HCT116 (cell line): ENCODE results near the gene CLCN3. TPM values are rescaled to one million over a fixed set of nuclear protein-coding genes. Genes with fewer than 3 reads are reported as not detected.

Experiments
- ATAC-seq: fragments of 200-7000 bp; cut with Tn5 transposase; 2 replicates; pipeline ENCODE4 v1.9.1; 2020; ENCODE audit warnings: mild to moderate bottlenecking, moderate library complexity
- BruUV-seq: library from RNA; stranded (reverse); fragments of 400-500 nt; replicated peaks from 2 replicates; lab custom pipeline; 2021; lab: Mats Ljungman, UMichigan
- CTCF ChIA-PET: fragments of 300-600 bp; sonication (Branson Sonifier 250); formaldehyde crosslinking; loops from one replicate; lab custom pipeline; 2021; ENCODE audit warnings: antibody characterized with exemption; lab: Charles Lee
- POLR2A ChIA-PET: fragments of 300-600, 350-600 bp; sonication (Branson Sonifier 250); formaldehyde crosslinking; loops from one replicate; lab custom pipeline; 2021; ENCODE audit warnings: antibody characterized with exemption; lab: Charles Lee
- RAD21 ChIA-PET, 2 experiments: fragments of 300-600 bp; sonication (Branson Sonifier 250); formaldehyde crosslinking; loops; one replicate each; lab custom pipeline; 2023; ENCODE audit warnings: low total read pairs in 2 of 2; ENCODE audit not compliant: uncharacterized antibody in 2 of 2, unreplicated experiment in 2 of 2, low non-redundant PET in 1 of 2; lab: Charles Lee
- DNase-seq: peaks from one replicate; pipeline ENCODE4 v3.0.0-alpha.2; 2010; ENCODE audit warnings: low read depth, low spot score
- H2AFZ ChIP-seq: fragments of 200-600 bp; shearing (Covaris generic), sonication (generic); 2 replicates; pipeline ENCODE4 v1.6.1; 2017; ENCODE audit warnings: low read depth, mixed run types, mixed read lengths, antibody characterized with exemption, low read length; ENCODE audit not compliant: poor library complexity, severe bottlenecking
- H3K27ac ChIP-seq: 2 replicates; pipeline ENCODE4 v1.5.1; 2012; ENCODE audit warnings: low read depth, low read length
- H3K27me3 ChIP-seq: fragments of 200-600 bp; sonication (generic); 2 replicates; pipeline ENCODE4 v1.6.1; 2016; ENCODE audit warnings: mixed run types, low read length, mixed read lengths; ENCODE audit not compliant: insufficient read depth
- H3K36me3 ChIP-seq, 2 experiments: fragments of 200-500 bp in 1 of 2; fragments of 200-600 bp in 1 of 2; sonication (Bioruptor generic) in 1 of 2; sonication (generic) in 1 of 2; 2 replicates each; pipeline versions ENCODE4 v1.5.1 to v1.6.1; 2014 to 2016; ENCODE audit warnings: low read length in 2 of 2, inconsistent platforms in 1 of 2, mixed read lengths in 1 of 2, mixed run types in 1 of 2; ENCODE audit not compliant: insufficient read depth in 2 of 2, control insufficient read depth in 1 of 2
- H3K4me1 ChIP-seq, 2 experiments: fragments of 200-600 bp in 1 of 2; sonication (generic) in 1 of 2; 2 replicates each; pipeline versions ENCODE4 v1.5.1 to v1.6.1; 2012 to 2017; ENCODE audit warnings: low read length in 2 of 2, inconsistent platforms in 1 of 2, mild to moderate bottlenecking in 1 of 2, mixed read lengths in 1 of 2, mixed run types in 1 of 2, moderate library complexity in 1 of 2; ENCODE audit not compliant: insufficient read depth in 2 of 2, control insufficient read depth in 1 of 2
- H3K4me2 ChIP-seq: fragments of 200-600 bp; sonication (generic); 2 replicates; pipeline ENCODE4 v1.6.1; 2017; ENCODE audit warnings: mixed run types, low read length, mixed read lengths
- H3K4me3 ChIP-seq, 2 experiments: fragments of 200-600 bp in 1 of 2; sonication (generic) in 1 of 2; replicated peaks in 1 of 2; 2 replicates each; pipeline ENCODE4 v1.5.1; 2011 to 2016; ENCODE audit warnings: low read length in 2 of 2, control low read depth in 1 of 2, low read depth in 1 of 2, mild to moderate bottlenecking in 1 of 2, mixed read lengths in 1 of 2, mixed run types in 1 of 2
- H3K79me2 ChIP-seq: fragments of 200-600 bp; sonication (generic); 2 replicates; pipeline ENCODE4 v1.6.1; 2017; ENCODE audit warnings: mild to moderate bottlenecking, mixed run types, low read length, moderate library complexity, mixed read lengths; ENCODE audit not compliant: insufficient read depth
- H3K9ac ChIP-seq: fragments of 200-600 bp; sonication (generic); 2 replicates; pipeline ENCODE4 v1.6.1; 2016; ENCODE audit warnings: low read length, mixed read lengths
- H3K9me2 ChIP-seq: fragments of 200-600 bp; sonication (generic), shearing (Covaris generic); 2 replicates; pipeline ENCODE4 v1.6.1; 2017; ENCODE audit warnings: mixed run types, mild to moderate bottlenecking, moderate library complexity; ENCODE audit not compliant: insufficient read depth
- H3K9me3 ChIP-seq, 2 experiments: fragments of 200-500 bp in 1 of 2; fragments of 200-600 bp in 1 of 2; sonication (Bioruptor generic) in 1 of 2; sonication (generic) in 1 of 2; 2 replicates each; pipeline ENCODE4 v1.6.1; 2014 to 2017; ENCODE audit warnings: low read length in 2 of 2, mixed read lengths in 2 of 2, inconsistent platforms in 1 of 2, low read depth in 1 of 2, mild to moderate bottlenecking in 1 of 2, mixed run types in 1 of 2, moderate library complexity in 1 of 2; ENCODE audit not compliant: control insufficient read depth in 1 of 2, insufficient read depth in 1 of 2
- H4K20me1 ChIP-seq: fragments of 200-600 bp; sonication (generic), shearing (Covaris generic); 2 replicates; pipeline ENCODE4 v1.6.1; 2017; ENCODE audit warnings: mixed run types, mild to moderate bottlenecking, moderate library complexity; ENCODE audit not compliant: insufficient read depth
- CBX3 ChIP-seq: IDR thresholded peaks from 2 replicates; pipeline ENCODE4 v1.6.1; 2012; ENCODE audit warnings: low read depth
- CEBPB ChIP-seq: IDR thresholded peaks from 2 replicates; pipeline ENCODE4 v1.6.1; 2012; ENCODE audit warnings: low read depth
- ELF1 ChIP-seq: IDR thresholded peaks from 2 replicates; pipeline ENCODE4 v1.6.1; 2012; ENCODE audit warnings: low read depth, borderline replicate concordance
- EZH2 ChIP-seq: fragments of 200-600 bp; sonication (generic); IDR thresholded peaks from 2 replicates; pipeline ENCODE4 v1.6.1; 2017; ENCODE audit warnings: antibody characterized with exemption, mixed run types
- EZH2phosphoT487 ChIP-seq: fragments of 200-600 bp; IDR thresholded peaks from 2 replicates; pipeline ENCODE4 v1.6.1; 2018; ENCODE audit warnings: antibody characterized with exemption, borderline replicate concordance
- FOSL1 ChIP-seq: IDR thresholded peaks from 2 replicates; pipeline ENCODE4 v1.6.1; 2012; ENCODE audit warnings: low read depth
- POLR2A ChIP-seq: IDR thresholded peaks from 2 replicates; pipeline ENCODE4 v1.7.0; 2011; ENCODE audit warnings: borderline replicate concordance; ENCODE audit not compliant: insufficient read depth, insufficient read length; ENCODE audit errors: extremely low read depth
- POLR2AphosphoS5 ChIP-seq: IDR thresholded peaks from 2 replicates; pipeline ENCODE4 v1.6.1; 2011; ENCODE audit warnings: mild to moderate bottlenecking, low read depth, low read length, moderate library complexity
- RAD21 ChIP-seq: IDR thresholded peaks from 2 replicates; pipeline ENCODE4 v1.6.1; 2012; ENCODE audit warnings: low read depth, mild to moderate bottlenecking
- SP1 ChIP-seq: IDR thresholded peaks from 2 replicates; pipeline ENCODE4 v1.6.1; 2012; ENCODE audit warnings: low read depth
- SRF ChIP-seq: IDR thresholded peaks from 2 replicates; pipeline ENCODE4 v1.6.1; 2012; ENCODE audit warnings: low read depth
- YY1 ChIP-seq: IDR thresholded peaks from 2 replicates; pipeline ENCODE4 v1.6.1; 2011; ENCODE audit warnings: low read length, low read depth, moderate library complexity, mild to moderate bottlenecking; ENCODE audit not compliant: insufficient replicate concordance; ENCODE audit errors: extremely low read depth
- ZFX ChIP-seq: fragments of 450-650 bp; IDR thresholded peaks from 2 replicates; pipeline ENCODE4 v1.6.1; 2017
- ZNF274 ChIP-seq: fragments of 200-500 bp; sonication (Bioruptor generic); IDR thresholded peaks from 2 replicates; pipeline ENCODE4 v1.6.1; 2014; ENCODE audit warnings: mild to moderate bottlenecking, low read depth, low read length, inconsistent platforms
- intact Hi-C: fragments of 100-400 bp; cut with micrococcal nuclease; formaldehyde crosslinking; loops from 2 replicates; pipeline ENCODE4 v1.10.0; 2022
- total RNA-seq: library from RNA; stranded (reverse); gene quantifications from one replicate; pipeline ENCODE4 v1.2.1, GENCODE V29; 2021; ENCODE audit not compliant: unreplicated experiment
- TF ChIP-seq, protein P1 (sequence below): IDR thresholded peaks from 2 replicates; pipeline ENCODE4 v1.6.1; 2011; ENCODE audit warnings: mild to moderate bottlenecking, low read length, moderate library complexity; ENCODE audit not compliant: insufficient replicate concordance; ENCODE audit errors: extremely low read depth
- TF ChIP-seq, protein P2 (sequence below): IDR thresholded peaks from 2 replicates; pipeline ENCODE4 v1.6.1; 2012; ENCODE audit warnings: low read depth
- TF ChIP-seq, protein P3 (sequence below): IDR thresholded peaks from 2 replicates; pipeline ENCODE4 v1.6.1; 2012

CLCN3 gene
- total RNA-seq, 1 experiment from 2014 or later, result 60.4 TPM

DNA sequence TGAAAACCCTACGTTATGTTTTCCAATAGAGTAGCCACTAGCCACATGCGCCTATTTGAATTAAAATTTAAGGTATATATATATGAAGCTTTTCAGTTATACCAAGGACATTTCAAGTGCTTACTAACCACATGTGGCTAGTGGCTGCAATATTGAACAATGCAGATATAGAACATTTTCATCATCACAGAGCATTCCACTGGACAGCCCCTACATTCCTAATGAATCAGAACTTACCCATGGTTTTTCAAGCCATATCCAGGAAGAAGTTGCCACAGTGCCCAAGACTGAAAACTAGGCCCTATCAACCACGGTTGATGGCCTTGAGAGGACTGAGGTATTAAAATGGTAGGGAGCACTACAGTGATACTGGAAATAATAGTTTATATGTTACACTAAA is 37.7 kb upstream of the CLCN3 start:
- no peaks in the 10 kb centered on the region for H3K4me1 ChIP-seq
- no peaks in the 10 kb centered on the region for H4K20me1 ChIP-seq
- no peak overlapping the region for H2AFZ ChIP-seq
- intact Hi-C loops, result no loop called here
- TF ChIP-seq EZH2 (no peak), ZFX (no peak), YY1 (no peak), FOSL1 (no peak)
- no peak overlapping the region for H3K4me2 ChIP-seq
- RAD21 ChIA-PET, result no interaction called here
- H3K9ac ChIP-seq, result no peak overlapping the region
- CTCF ChIA-PET, result no interaction called here
- H3K4me3 ChIP-seq, result no peak overlapping the region
- no peaks in the 10 kb centered on the region for H3K27me3 ChIP-seq
- no peak overlapping the region for H3K27ac ChIP-seq
- no peaks in the 10 kb centered on the region for H3K9me2 ChIP-seq
- no peaks in the 10 kb centered on the region for H3K36me3 ChIP-seq
- no peaks in the 10 kb centered on the region for H3K9me3 ChIP-seq
- BruUV-seq, result no TSS peak
- DNase-seq, result no peak
- ATAC-seq, result no peak
- no peaks in the 10 kb centered on the region for H3K79me2 ChIP-seq
- POLR2A ChIA-PET, result no interaction called here

DNA sequence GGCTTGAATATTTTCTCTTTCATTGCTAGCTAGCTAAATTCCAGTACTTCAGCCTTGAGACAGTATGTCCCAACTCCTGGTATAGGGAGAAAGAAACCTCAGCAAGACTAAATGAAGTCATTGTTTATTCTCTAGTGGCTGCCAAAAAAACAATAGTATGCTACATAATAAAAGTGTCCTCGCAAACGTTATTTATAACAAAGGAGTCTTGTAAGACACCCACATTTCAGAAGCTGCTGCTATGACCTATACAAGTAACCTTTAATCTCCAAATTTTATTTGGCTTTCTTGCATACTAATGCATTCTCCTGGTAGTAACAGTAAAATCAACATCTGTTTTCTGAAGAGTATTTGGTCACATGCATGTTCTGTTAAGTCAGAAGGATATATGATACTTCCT is 36.8 kb upstream of the CLCN3 start:
- Histone ChIP-seq H3K9me3 (no peaks in the 10 kb centered on the region), H3K4me3 (no peak overlapping the region), H3K9me2 (no peaks in the 10 kb centered on the region), H3K9ac (no peak overlapping the region), H3K27ac (no peak overlapping the region), H3K36me3 (no peaks in the 10 kb centered on the region), H2AFZ (no peak overlapping the region), H3K27me3 (no peaks in the 10 kb centered on the region), H3K79me2 (no peaks in the 10 kb centered on the region), H3K4me1 (no peaks in the 10 kb centered on the region), H4K20me1 (no peaks in the 10 kb centered on the region), H3K4me2 (no peak overlapping the region)
- TF ChIP-seq, protein P1, sequence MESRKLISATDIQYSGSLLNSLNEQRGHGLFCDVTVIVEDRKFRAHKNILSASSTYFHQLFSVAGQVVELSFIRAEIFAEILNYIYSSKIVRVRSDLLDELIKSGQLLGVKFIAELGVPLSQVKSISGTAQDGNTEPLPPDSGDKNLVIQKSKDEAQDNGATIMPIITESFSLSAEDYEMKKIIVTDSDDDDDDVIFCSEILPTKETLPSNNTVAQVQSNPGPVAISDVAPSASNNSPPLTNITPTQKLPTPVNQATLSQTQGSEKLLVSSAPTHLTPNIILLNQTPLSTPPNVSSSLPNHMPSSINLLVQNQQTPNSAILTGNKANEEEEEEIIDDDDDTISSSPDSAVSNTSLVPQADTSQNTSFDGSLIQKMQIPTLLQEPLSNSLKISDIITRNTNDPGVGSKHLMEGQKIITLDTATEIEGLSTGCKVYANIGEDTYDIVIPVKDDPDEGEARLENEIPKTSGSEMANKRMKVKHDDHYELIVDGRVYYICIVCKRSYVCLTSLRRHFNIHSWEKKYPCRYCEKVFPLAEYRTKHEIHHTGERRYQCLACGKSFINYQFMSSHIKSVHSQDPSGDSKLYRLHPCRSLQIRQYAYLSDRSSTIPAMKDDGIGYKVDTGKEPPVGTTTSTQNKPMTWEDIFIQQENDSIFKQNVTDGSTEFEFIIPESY, result no peak
- TF ChIP-seq CEBPB (no peak), POLR2A (no peak), RAD21 (no peak), EZH2phosphoT487 (no peak), ZNF274 (no peak), SRF (no peak), SP1 (no peak), EZH2 (no peak), ELF1 (no peak), POLR2AphosphoS5 (no peak), FOSL1 (no peak), YY1 (no peak), CBX3 (no peak), ZFX (no peak)
- TF ChIP-seq, protein P2, sequence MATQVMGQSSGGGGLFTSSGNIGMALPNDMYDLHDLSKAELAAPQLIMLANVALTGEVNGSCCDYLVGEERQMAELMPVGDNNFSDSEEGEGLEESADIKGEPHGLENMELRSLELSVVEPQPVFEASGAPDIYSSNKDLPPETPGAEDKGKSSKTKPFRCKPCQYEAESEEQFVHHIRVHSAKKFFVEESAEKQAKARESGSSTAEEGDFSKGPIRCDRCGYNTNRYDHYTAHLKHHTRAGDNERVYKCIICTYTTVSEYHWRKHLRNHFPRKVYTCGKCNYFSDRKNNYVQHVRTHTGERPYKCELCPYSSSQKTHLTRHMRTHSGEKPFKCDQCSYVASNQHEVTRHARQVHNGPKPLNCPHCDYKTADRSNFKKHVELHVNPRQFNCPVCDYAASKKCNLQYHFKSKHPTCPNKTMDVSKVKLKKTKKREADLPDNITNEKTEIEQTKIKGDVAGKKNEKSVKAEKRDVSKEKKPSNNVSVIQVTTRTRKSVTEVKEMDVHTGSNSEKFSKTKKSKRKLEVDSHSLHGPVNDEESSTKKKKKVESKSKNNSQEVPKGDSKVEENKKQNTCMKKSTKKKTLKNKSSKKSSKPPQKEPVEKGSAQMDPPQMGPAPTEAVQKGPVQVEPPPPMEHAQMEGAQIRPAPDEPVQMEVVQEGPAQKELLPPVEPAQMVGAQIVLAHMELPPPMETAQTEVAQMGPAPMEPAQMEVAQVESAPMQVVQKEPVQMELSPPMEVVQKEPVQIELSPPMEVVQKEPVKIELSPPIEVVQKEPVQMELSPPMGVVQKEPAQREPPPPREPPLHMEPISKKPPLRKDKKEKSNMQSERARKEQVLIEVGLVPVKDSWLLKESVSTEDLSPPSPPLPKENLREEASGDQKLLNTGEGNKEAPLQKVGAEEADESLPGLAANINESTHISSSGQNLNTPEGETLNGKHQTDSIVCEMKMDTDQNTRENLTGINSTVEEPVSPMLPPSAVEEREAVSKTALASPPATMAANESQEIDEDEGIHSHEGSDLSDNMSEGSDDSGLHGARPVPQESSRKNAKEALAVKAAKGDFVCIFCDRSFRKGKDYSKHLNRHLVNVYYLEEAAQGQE, result no peak
- TF ChIP-seq, protein P3, sequence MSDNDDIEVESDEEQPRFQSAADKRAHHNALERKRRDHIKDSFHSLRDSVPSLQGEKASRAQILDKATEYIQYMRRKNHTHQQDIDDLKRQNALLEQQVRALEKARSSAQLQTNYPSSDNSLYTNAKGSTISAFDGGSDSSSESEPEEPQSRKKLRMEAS, result no peak
- ChIA-PET RAD21 (no interaction called here), CTCF (no interaction called here), POLR2A (no interaction called here)
- intact Hi-C loops, result no loop called here
- DNase-seq (no peak), ATAC-seq (no peak)
- no TSS peak for BruUV-seq
